GM10266 (cell line): ENCODE measurements around the gene BABAM2.

ENCODE experiments used
- DNase-seq: peaks from one replicate; pipeline ENCODE4 v3.0.0; 2012; ENCODE audit errors: extremely low spot score
- TF ChIP-seq, protein P1 (sequence below): IDR thresholded peaks from 2 replicates; pipeline ENCODE4 v1.5.1; 2012; ENCODE audit warnings: mild to moderate bottlenecking, low read depth; ENCODE audit not compliant: control insufficient read depth, insufficient read depth; ENCODE audit errors: missing control alignments

Gene BABAM2

DNA sequence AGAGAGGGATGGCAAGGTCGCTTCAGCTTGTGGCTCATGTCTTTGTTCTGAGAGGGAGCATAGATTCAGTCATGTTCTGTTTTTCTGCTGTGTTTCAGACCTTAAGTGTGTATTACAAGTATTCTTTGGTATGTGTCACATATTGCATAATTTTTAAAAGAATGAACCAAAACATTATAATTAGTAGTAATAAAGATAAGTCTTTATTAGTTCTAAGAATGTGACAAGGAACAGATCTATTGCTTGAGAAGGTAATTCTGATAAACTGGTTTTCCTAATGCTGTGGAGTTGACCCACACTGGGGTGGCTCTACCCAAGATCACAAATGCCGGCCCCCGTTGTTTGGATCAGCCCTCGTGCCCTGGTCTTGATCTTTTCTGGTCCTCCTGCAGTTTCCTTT lies 377.9 kb downstream of the BABAM2 start:
- DNase-seq, result no peak
- TF ChIP-seq, protein P1, sequence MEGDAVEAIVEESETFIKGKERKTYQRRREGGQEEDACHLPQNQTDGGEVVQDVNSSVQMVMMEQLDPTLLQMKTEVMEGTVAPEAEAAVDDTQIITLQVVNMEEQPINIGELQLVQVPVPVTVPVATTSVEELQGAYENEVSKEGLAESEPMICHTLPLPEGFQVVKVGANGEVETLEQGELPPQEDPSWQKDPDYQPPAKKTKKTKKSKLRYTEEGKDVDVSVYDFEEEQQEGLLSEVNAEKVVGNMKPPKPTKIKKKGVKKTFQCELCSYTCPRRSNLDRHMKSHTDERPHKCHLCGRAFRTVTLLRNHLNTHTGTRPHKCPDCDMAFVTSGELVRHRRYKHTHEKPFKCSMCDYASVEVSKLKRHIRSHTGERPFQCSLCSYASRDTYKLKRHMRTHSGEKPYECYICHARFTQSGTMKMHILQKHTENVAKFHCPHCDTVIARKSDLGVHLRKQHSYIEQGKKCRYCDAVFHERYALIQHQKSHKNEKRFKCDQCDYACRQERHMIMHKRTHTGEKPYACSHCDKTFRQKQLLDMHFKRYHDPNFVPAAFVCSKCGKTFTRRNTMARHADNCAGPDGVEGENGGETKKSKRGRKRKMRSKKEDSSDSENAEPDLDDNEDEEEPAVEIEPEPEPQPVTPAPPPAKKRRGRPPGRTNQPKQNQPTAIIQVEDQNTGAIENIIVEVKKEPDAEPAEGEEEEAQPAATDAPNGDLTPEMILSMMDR, result no peak

DNA sequence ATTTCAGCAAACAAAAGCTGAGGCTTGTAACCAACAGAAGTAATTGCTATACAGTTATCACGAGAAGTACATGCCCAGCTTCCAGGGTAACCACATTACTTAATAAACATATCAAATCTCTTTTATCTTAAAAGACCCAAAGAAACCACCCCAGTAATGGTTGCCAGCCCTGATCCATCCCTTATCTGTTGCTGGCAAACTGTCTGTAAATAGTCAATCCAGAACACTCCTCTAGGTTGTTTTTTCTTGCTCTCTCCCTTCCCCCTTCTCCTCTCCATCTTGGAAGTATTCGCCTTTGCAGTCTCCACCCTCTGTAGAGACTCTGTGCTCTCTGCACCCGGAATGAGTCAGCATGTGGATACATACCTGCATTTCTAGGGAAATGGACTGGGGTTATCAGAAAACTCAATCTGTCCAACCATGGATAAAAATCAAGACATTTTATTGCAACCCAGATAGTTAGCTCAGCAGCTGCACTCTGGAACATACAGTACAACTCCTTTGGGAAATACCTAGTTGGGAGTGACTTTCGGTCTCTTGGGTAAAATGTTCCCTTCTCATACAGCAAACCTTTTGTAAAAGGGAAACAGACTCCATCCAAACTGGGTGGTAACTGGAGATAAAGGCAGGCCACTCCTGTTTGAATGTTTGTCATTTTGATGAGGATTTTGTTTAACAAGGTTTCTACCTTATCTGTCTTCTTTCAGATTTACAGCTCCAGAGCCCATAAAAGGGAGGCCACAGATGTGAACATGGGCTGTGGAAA lies 378.7 kb downstream of the BABAM2 start:
- TF ChIP-seq, protein P1, result no peak
- DNase-seq, result no peak

DNA sequence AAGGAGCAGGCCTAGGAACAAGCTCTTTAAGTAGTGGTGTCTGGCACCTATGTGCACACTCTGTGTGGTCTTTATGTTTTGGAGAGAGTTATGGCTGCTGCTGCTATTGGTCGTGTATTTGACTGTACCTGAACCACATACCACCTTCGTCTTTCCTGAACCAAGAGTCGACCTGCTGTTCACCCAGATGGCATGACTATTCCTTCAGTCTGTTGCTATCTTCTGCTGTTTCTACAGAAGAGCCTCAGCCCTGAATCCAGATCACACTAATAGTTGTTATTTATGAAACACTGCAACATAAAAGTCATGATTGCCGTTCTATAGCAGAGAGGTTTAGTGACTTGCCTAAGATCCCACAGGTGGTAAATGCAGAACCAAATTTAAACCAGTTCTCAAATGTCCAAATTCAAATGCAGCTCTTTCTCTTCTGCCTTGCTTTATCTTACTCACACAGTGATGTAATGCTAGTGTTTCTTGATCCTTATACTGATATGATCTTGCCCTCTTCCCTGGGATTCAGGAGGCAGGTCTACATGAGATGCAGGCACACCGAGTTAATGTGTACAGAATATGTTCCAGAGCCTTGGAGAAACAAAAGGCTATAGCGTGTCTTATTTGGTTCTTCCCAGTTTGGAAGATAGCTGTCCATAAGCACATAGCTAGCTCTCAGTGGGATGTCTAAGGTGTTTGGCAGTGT lies 380.1 kb downstream of the BABAM2 start:
- no peak for DNase-seq
- TF ChIP-seq, protein P1, result no peak

DNA sequence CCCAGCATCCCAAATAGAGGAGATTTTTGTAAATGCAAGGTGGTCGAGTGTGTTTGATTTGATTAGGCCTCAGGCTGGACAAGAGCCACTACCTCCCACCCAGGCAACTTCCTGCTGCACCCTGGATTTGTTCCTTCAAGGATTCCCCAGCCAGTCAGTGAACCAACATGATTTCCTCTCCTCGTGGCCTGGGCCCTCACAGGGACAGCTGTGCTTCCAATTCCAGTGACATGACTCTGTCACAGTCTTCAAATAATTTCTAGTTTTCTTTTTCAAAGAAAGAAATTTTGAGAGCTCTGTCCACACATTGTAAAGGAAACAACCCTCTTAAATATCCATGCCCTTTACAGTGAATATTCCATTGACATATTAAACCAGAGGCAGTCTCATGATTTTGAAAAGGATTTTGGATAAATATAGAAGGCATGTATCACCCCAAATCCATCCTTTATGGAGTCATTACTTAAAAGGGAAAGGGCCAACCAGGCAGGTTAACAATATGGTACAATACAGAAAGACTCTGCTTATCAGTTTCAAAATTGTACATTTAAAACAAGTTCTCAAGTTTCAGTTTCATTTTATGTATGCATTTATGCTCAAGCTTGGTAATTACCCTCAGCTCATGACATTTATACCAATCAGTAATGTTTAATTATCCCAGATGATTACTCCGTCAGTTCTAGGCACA lies 380.8 kb downstream of the BABAM2 start:
- TF ChIP-seq, protein P1, result no peak
- peak; percentile 24 for DNase-seq

DNA sequence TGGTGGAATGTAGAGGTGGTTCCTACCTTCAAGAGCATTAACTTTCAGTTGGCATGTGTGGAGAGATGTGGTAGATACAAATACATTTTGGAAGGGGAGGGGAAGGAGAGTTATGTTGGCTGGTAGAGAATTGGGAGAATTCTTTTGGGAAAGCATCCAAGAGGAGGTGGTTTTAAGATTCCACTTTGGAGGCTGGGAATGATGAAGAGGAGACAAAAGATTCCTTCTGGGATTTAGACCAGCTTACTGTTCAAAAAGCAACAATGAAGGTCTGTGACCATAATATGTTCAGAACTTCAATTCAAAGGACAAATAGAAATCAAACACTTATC lies 381.4 kb downstream of the BABAM2 start:
- TF ChIP-seq, protein P1, result no peak
- DNase-seq, result no peak

DNA sequence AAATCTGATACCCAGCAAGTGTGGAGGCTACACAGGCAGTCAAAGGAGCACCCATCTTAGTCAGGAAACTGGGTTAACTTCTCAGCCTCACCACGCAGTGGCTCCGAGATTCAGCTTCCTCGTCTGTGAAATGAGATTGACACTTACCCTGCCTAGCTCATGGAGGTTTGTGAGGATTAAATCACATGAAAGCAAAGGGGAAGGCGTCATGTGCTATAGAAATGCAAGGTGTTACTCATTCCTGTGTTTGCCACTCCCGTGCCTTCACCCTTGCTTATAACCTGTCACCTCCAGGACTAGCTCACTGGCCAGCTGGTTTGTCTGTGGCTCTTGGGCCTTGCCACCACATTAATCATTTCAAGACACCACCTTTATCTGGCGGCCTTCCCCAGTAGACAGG lies 383.2 kb downstream of the BABAM2 start:
- TF ChIP-seq, protein P1, result no peak
- DNase-seq, result no peak
